A673 (cell line): ENCODE measurements around the gene FAM124A. TPM values are rescaled to one million over a fixed set of nuclear protein-coding genes. Genes with fewer than 3 reads are reported as not detected.

ENCODE experiments used
- BruUV-seq: library from RNA; stranded (reverse); fragments of 400-500 nt; replicated peaks from 2 replicates; lab custom pipeline; 2021; lab: Mats Ljungman, UMichigan
- CTCF ChIA-PET: fragments of 300-600 bp; sonication (Branson Sonifier 250); formaldehyde crosslinking; loops from one replicate; lab custom pipeline; 2022; ENCODE audit warnings: antibody characterized with exemption; lab: Charles Lee
- POLR2A ChIA-PET: fragments of 300-600 bp; sonication (Branson Sonifier 250); formaldehyde crosslinking; loops from one replicate; lab custom pipeline; 2022; ENCODE audit warnings: antibody characterized with exemption; ENCODE audit not compliant: low non-redundant PET; lab: Charles Lee
- DNase-seq: peaks from one replicate; pipeline ENCODE4 v3.0.0-alpha.2; 2015; ENCODE audit warnings: low spot score
- H3K27ac ChIP-seq: fragments of 200-600 bp; sonication (generic); 2 replicates; pipeline ENCODE4 v1.5.1; 2016; ENCODE audit warnings: mixed run types, low read depth, mild to moderate bottlenecking, mixed read lengths, antibody characterized with exemption, low read length; ENCODE audit not compliant: poor library complexity, severe bottlenecking
- H3K27me3 ChIP-seq: fragments of 200-600 bp; sonication (generic); replicated peaks from 2 replicates; pipeline ENCODE4 v1.6.1; 2017; ENCODE audit warnings: mixed run types, low read depth, mild to moderate bottlenecking, mixed read lengths, antibody characterized with exemption, low read length; ENCODE audit not compliant: insufficient read depth, poor library complexity
- H3K36me3 ChIP-seq: fragments of 200-600 bp; sonication (generic); 2 replicates; pipeline ENCODE4 v1.6.1; 2016; ENCODE audit warnings: mixed run types, mild to moderate bottlenecking, mixed read lengths, antibody characterized with exemption, low read length; ENCODE audit not compliant: insufficient read depth, poor library complexity, severe bottlenecking
- H3K4me1 ChIP-seq: fragments of 200-600 bp; sonication (generic); 2 replicates; pipeline ENCODE4 v1.6.1; 2017; ENCODE audit warnings: mixed run types, mild to moderate bottlenecking, mixed read lengths, antibody characterized with exemption, low read length; ENCODE audit not compliant: insufficient read depth, poor library complexity, severe bottlenecking
- H3K4me3 ChIP-seq: fragments of 200-600 bp; sonication (generic); 2 replicates; pipeline ENCODE4 v1.5.1; 2016; ENCODE audit warnings: low read depth, mixed run types, mild to moderate bottlenecking, mixed read lengths, low read length; ENCODE audit not compliant: poor library complexity, severe bottlenecking
- H3K9me3 ChIP-seq: fragments of 200-600 bp; sonication (generic); 2 replicates; pipeline ENCODE4 v1.6.1; 2016; ENCODE audit warnings: mixed run types, low read depth, mild to moderate bottlenecking, mixed read lengths, antibody characterized with exemption, low read length; ENCODE audit not compliant: poor library complexity, severe bottlenecking
- CTCF ChIP-seq: fragments of 300-800, 200-600 bp; sonication (generic); conservative IDR thresholded peaks from 2 replicates; pipeline ENCODE4 v1.5.1; 2017; ENCODE audit warnings: low read depth, mild to moderate bottlenecking, antibody characterized with exemption, low read length, moderate library complexity, mixed read lengths
- EZH2 ChIP-seq: fragments of 200-600 bp; sonication (generic); IDR thresholded peaks from 2 replicates; pipeline ENCODE4 v1.6.1; 2017; ENCODE audit warnings: borderline replicate concordance, low read depth, mild to moderate bottlenecking, mixed read lengths, antibody characterized with exemption, low read length; ENCODE audit not compliant: poor library complexity, severe bottlenecking
- intact Hi-C: fragments of 100-400 bp; cut with micrococcal nuclease; formaldehyde crosslinking; loops from one replicate; pipeline ENCODE4 v1.10.0; 2022; ENCODE audit not compliant: unreplicated experiment
- total RNA-seq: library from RNA; stranded (reverse); gene quantifications from 2 replicates; pipeline ENCODE4 v1.2.3, GENCODE V29; 2021

The FAM124A gene
- total RNA-seq, 1 experiment from 2014 or later: 2.1 TPM

- Histone ChIP-seq H3K4me1 (no peaks in the 10 kb centered on the region), H3K27ac (no peak overlapping the region), H3K36me3 (no peaks in the 10 kb centered on the region), H3K9me3 (no peaks in the 10 kb centered on the region), H3K27me3 (no peaks in the 10 kb centered on the region), H3K4me3 (no peak overlapping the region)
- no peak for DNase-seq
- ChIA-PET POLR2A (interaction anchor here (0.6 kb wide), 1 partner anchor 168 kb away, joined by 3 read pairs; no protein-coding TSS in a partner anchor), CTCF (no interaction called here)
- intact Hi-C loops: no loop called here
- no TSS peak for BruUV-seq
- TF ChIP-seq EZH2 (no peak), CTCF (no peak)
Measured at GRCh38 chr13:51271528-51272085, 49.4 kb downstream of the FAM124A start.

- H3K9me3 ChIP-seq: no peaks in the 10 kb centered on the region
- no peak for DNase-seq
- TF ChIP-seq EZH2: no peak
- no peak overlapping the region for H3K27ac ChIP-seq
- CTCF ChIA-PET: interaction anchor here (0.6 kb wide), 1 partner anchor 11 kb away, joined by 5 read pairs; no protein-coding TSS in a partner anchor
- intact Hi-C loops: no loop called here
- H3K4me1 ChIP-seq: no peaks in the 10 kb centered on the region
- H3K27me3 ChIP-seq: no peaks in the 10 kb centered on the region
- no peak overlapping the region for H3K4me3 ChIP-seq
- no peaks in the 10 kb centered on the region for H3K36me3 ChIP-seq
- POLR2A ChIA-PET: no interaction called here
- no TSS peak for BruUV-seq
Measured at GRCh38 chr13:51275101-51275500, 52.9 kb downstream of the FAM124A start.

DNA sequence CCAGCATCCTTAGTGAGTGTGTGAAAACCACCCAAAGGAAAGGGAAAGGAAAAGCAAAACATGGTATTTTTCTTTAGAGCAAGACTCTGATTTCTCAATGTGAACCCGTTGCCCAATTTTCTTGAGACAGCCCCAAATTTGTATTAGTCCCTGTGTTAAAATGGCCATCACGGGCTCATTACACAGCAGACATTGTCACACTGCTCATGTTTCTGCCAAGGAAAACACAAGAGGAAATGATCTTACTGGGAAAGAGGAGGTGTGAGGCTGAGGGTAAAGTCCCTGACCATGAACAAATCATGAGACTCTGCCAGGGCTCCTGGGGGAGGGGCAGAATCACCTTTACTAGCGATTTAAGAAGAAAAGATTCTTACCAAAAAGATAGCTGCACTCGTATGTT, 54.4 kb downstream of the FAM124A start:
- no peak for TF ChIP-seq CTCF
- no peak for TF ChIP-seq EZH2
- CTCF ChIA-PET: no interaction called here
- no peaks in the 10 kb centered on the region for H3K27me3 ChIP-seq
- no peaks in the 10 kb centered on the region for H3K4me1 ChIP-seq
- POLR2A ChIA-PET: no interaction called here
- H3K9me3 ChIP-seq: no peaks in the 10 kb centered on the region
- no peak overlapping the region for H3K27ac ChIP-seq
- intact Hi-C loops: no loop called here
- no peak for DNase-seq
- BruUV-seq: no TSS peak
- H3K4me3 ChIP-seq: no peak overlapping the region
- H3K36me3 ChIP-seq: no peaks in the 10 kb centered on the region

GRCh38 chr13:51277928-51278327, 55.7 kb downstream of the FAM124A start:
- no TSS peak for BruUV-seq
- POLR2A ChIA-PET: interaction anchor here (0.6 kb wide), 1 partner anchor 594 kb away, joined by 3 read pairs; no protein-coding TSS in a partner anchor
- H3K36me3 ChIP-seq: no peaks in the 10 kb centered on the region
- intact Hi-C loops: no loop called here
- no peak for TF ChIP-seq EZH2
- no peak for TF ChIP-seq CTCF
- CTCF ChIA-PET: no interaction called here
- no peaks in the 10 kb centered on the region for H3K4me1 ChIP-seq
- no peaks in the 10 kb centered on the region for H3K9me3 ChIP-seq
- DNase-seq: no peak
- no peak overlapping the region for H3K27ac ChIP-seq
- no peak overlapping the region for H3K4me3 ChIP-seq
- no peaks in the 10 kb centered on the region for H3K27me3 ChIP-seq
